Thoracic aorta (tissue), 2 donors: ENCODE data around the gene ATF6. TPM values are rescaled to one million over a fixed set of nuclear protein-coding genes. Genes with fewer than 3 reads are reported as not detected.

Source experiments
- ATAC-seq: fragments of 150-250 bp; one replicate; pipeline ENCODE4 v1.8.0; 2017; ENCODE audit warnings: low read depth; ENCODE audit not compliant: insufficient number of reproducible peaks, low FRiP score
- DNase-seq: peaks from one replicate; pipeline ENCODE4 v3.0.0-alpha.2; 2020; ENCODE audit warnings: low spot score
- H3K27ac ChIP-seq, 2 donors: fragments of 200-600 bp; sonication (generic); 1 replicate in 1 of 2; 2 replicates in 1 of 2; pipeline ENCODE4 v1.5.1; 2016; ENCODE audit warnings: mild to moderate bottlenecking in 2 of 2, moderate library complexity in 2 of 2
- H3K27me3 ChIP-seq: fragments of 200-600 bp; sonication (generic); replicated peaks from 2 replicates; pipeline ENCODE4 v1.6.0; 2016; ENCODE audit warnings: mild to moderate bottlenecking; ENCODE audit not compliant: insufficient read depth
- H3K36me3 ChIP-seq: fragments of 200-600 bp; sonication (generic); one replicate; pipeline ENCODE4 v1.5.1; 2016
- H3K4me1 ChIP-seq, 2 donors: fragments of 200-600 bp; sonication (generic); 1 replicate in 1 of 2; 2 replicates in 1 of 2; pipeline versions ENCODE4 v1.5.1 to v1.6.0; 2016; ENCODE audit warnings: low read depth in 2 of 2, mild to moderate bottlenecking in 1 of 2; ENCODE audit not compliant: control insufficient read depth in 1 of 2
- H3K4me3 ChIP-seq: fragments of 200-600 bp; sonication (generic); 2 replicates; pipeline ENCODE4 v1.5.1; 2016; ENCODE audit warnings: mild to moderate bottlenecking
- H3K9me3 ChIP-seq: fragments of 200-600 bp; sonication (generic); 2 replicates; pipeline ENCODE4 v1.5.1; 2016
- CTCF ChIP-seq: fragments of 200-600 bp; sonication (generic); IDR thresholded peaks from one replicate; pipeline ENCODE4 v1.5.1; 2019; ENCODE audit warnings: antibody characterized with exemption
- total RNA-seq, 2 donors: library from RNA; depleted of rRNA; stranded (reverse); fragments of >200 nt; gene quantifications; one replicate each; pipeline versions ENCODE4 v1.1.0 to v1.2.3, GENCODE V29; 2016

Gene ATF6
- total RNA-seq, 2 donors from 2014 or later, result 26.9 to 37.6 TPM

DNA sequence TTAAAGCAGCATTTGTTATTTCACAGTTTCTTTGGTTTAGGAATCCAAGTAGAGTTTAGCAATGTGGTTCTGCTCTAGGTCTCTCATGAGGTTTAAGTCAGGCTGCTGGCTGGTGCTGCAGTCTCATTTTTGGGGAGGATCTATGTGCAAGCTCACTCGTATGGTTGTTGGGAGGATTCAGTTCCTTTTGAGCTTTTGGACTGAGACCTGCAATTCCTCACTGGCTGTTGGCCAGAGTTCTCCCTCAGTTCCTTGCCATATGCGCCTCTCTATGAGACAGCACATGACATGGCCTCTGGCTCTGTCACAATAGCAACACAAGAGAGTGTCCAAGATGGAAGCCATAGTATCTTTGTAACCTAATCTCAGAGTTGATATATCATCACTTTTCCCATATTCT is 166.5 kb downstream of the ATF6 start:
- ATAC-seq, result no peak
- no peak overlapping the region for H3K4me3 ChIP-seq
- no peak for DNase-seq

GRCh38 chr1:161933592-161934588 is 167.8 kb downstream of the ATF6 start:
- ATAC-seq (no peak), DNase-seq (no peak)
- H3K36me3 ChIP-seq, result no peaks in the 10 kb centered on the region
- H3K27ac ChIP-seq, result no peak overlapping the region
- H3K4me1 ChIP-seq, result peaks cover 22 to 32% of the 10 kb centered on the region in 2 donors
- TF ChIP-seq CTCF, result no peak
- no peaks in the 10 kb centered on the region for H3K9me3 ChIP-seq
- H3K27me3 ChIP-seq, result no peaks in the 10 kb centered on the region
- H3K4me3 ChIP-seq, result no peak overlapping the region

More for the DNA sequence above, 166.5 kb downstream of the ATF6 start:
- Histone ChIP-seq H3K36me3 (no peaks in the 10 kb centered on the region), H3K9me3 (no peaks in the 10 kb centered on the region), H3K27ac (no peak overlapping the region), H3K4me1 (peaks cover 24 to 40% of the 10 kb centered on the region in 2 donors), H3K27me3 (no peaks in the 10 kb centered on the region)
- no peak for TF ChIP-seq CTCF

GRCh38 chr1:161935264-161935663 is 169.1 kb downstream of the ATF6 start:
- DNase-seq (no peak), ATAC-seq (no peak)
- no peaks in the 10 kb centered on the region for H3K27me3 ChIP-seq
- no peak overlapping the region for H3K27ac ChIP-seq
- H3K4me3 ChIP-seq, result no peak overlapping the region
- H3K36me3 ChIP-seq, result no peaks in the 10 kb centered on the region
- peaks cover 11 to 20% of the 10 kb centered on the region in 2 donors for H3K4me1 ChIP-seq
- H3K9me3 ChIP-seq, result no peaks in the 10 kb centered on the region
- no peak for TF ChIP-seq CTCF

- Histone ChIP-seq H3K4me1 (peaks cover 8% of the 10 kb centered on the region in 2 donors), H3K36me3 (no peaks in the 10 kb centered on the region), H3K27me3 (no peaks in the 10 kb centered on the region), H3K9me3 (no peaks in the 10 kb centered on the region), H3K27ac (no peak overlapping the region), H3K4me3 (no peak overlapping the region)
- DNase-seq (no peak), ATAC-seq (no peak)
- TF ChIP-seq CTCF, result no peak
Observed at GRCh38 chr1:161936786-161937185, 170.7 kb downstream of the ATF6 start.

DNA sequence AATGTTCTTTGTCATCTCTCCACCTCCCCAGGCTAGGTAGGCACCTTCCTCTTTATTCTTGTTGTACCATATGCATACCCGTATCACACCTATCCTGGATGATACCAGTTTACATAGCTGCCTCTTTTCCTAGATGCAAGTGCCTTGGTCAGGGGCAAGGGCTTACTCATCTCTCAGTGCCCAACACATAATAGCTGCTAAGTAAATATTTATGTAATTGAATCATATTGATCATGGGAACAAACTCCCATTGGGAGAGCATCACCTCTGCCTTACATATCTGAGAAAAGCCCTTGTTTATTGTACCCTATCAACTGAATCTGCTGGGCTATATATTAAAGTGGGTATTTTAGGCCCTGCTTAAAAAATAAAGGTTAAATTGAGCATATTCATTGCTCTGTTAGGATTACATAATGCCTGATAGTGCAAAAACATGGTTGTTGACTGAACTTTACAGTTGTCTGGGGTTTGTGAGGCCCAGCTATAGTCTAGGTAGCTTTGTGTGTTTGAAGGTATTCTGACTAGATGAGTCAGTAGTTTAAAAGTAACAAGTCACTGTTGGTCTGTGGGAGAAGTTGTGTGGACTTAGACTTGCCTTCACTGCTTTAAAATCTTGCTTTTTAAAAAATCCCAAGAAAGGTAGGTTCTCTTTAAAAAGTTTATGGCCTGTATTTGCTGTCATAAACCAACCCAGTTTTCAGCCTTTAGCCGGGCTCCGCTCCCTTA is 174.9 kb downstream of the ATF6 start:
- TF ChIP-seq CTCF, result no peak
- no peaks in the 10 kb centered on the region for H3K36me3 ChIP-seq
- no peaks in the 10 kb centered on the region for H3K27me3 ChIP-seq
- DNase-seq, result no peak
- H3K4me3 ChIP-seq, result no peak overlapping the region
- no peaks in the 10 kb centered on the region for H3K9me3 ChIP-seq
- no peak overlapping the region for H3K27ac ChIP-seq
- no peak for ATAC-seq
- H3K4me1 ChIP-seq, result peaks cover 0 to 3% of the 10 kb centered on the region in 2 donors
